Measurements from ENCODE around the gene PLAC1.

Gene PLAC1

DNA sequence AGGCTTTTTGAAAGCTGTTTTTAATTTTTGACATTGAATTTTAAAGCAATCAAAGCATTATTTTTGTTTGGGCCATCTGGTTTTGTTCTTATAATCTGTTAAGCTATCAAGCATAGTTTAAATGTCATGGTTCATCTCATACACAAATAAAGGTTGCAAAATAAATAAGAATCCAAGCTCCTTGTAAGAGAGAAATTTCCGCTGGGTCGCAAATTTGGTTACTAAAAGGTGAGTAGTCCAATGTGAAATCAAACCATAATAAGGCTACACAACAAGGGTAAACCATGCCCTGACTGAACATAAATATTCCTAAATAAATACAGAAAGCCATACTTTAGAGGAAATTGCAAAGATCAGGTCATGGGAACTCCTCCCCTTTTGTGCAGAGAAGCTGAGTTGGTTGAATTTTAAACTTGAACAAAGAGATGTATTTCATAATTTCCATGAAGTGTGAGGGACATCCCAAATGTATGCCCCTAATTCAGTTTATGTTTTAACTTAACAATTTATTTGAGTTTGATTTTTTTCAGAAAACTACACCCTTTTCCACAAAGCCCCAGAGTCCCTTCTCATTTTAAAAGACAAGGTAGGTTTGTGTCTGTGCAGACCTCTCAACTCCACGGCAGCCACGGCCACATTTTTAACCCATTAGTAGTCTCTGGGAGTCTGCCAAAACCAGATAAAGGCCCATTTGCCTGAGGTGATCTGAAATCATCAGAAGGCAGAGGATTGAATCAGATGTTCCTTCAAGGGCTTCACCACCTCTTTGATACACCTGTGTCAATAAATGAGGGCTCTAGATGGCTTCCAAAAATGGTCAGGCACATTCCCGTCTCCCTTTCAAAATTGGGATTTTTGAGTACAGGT lies 85.2 kb downstream of the PLAC1 start:
- no peak for FAIRE-seq

DNA sequence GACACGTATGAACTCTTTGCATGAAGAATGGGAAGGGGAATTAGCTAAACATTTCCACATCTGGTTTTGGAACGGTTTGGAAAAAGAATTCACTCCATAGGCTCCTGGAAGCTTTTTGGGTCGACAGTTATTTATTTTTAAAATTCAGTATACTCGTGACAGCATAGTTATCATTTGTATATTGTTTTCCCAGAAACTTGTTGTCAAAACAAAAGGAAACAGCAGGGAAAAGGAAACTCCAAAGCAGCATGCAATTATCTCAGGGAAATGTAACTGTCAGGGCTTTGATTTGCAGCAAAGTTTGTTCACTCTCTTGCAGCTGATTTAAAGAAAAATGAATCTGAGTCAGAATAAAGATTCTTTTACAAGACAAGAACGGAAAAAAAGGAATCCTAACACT lies 86.5 kb downstream of the PLAC1 start:
- FAIRE-seq, result peak; percentile 13

DNA sequence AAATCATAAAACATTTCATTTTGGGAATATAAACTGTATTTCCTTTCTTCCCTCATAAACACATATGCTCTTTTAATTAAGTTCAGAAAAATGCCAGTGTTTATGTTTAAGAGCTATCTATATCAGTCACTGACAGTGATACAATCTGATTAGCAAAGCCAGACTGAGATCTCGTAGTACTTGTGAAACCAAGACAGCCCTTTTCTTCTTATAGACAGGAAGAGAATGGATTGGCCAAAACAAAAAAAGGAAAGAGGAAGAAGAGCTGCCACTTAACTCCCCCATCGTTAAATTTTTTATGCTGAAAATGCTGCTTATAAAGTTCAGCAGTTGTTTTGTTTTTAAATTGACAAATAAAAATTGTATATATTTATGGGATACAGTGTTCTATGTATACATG lies 87.4 kb downstream of the PLAC1 start:
- peak; percentile 63 for FAIRE-seq

DNA sequence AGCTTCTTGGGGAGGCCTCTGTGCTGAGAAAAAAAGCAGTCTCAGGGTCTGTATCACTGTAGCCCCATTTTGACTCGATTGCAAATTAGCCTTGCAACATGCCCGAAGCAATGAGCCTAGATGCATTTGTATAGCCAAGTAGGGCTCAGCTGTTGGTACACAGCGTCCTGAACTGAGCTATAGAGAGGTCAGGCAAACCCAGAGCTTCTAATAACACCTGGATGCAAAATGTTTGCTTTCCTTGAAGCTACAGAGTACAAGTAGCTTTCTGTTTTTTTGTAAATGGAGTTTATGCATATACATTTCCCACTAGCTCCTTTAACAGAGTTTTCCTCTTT lies 87.8 kb downstream of the PLAC1 start:
- no peak for FAIRE-seq

DNA sequence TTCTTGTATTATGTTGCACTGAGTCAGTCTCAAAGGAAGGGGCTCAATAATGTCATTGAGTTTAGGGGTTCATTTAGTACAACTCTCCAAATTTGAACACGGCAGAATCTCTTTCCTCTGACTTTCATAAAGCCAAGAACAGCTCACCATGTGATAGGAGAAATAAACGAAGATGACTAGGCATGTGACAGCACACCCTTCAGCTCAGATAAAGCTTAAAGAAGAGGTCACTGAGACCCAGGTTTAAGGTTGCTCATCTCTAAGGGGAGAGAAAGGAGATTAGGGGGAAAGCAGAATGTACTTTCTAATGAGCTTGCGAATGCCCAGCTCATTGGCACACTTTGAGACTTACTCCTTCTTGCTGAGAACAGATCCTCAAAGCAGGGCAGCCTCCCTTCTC lies 89.0 kb downstream of the PLAC1 start:
- no peak for FAIRE-seq

DNA sequence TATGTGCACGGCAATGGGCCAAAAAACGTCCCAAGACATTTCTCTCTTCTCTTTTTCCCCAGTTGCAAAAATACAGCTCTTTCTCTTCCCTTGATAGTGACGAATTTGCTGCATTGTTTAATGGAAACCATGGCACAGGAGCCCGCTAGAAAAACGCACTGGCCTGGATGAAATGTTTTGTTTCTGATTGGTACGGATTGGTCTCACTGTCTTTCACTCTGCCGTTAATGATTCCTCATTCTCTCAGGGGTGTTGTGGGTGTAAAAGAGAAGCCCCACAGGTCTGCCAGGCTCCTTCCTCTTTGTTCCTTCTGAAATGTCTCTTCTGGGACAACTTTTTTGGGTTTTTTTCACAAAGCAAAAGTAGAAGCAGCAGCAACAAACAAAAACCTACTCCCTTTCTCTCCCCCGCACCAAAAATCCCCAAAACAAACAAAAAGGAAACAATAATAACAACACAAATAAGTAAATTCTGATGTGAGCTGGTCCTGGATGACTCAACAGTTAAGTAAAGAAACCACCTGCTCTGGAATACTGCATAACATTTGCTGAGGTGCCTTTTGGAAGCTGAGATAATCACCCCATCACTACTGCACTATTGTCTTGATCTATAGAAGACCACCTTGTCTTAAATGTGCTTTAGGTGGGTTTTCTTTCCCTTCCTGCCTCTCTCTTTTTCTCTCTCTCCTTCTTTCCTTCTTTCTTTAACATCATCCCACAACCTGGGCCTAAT lies 89.8 kb downstream of the PLAC1 start:
- FAIRE-seq, result no peak

DNA sequence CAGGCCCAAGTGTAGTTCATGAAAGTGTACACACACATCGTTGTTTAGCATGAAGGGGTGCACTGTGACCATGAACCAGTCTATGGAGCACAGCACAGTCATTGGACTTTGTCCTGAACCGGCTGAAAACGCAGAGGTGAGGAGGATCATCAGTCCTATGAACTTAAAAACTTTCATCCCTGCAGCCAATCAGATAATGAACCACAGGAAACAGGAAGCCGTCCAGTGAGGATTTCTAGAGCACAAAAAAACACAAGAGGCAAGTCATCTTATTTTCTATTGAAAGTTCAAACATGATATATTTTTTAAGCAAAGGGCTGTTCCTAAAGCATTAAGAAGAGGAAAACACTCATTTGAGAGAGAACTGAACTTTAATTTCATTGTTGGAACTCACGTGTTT lies 91.8 kb downstream of the PLAC1 start:
- FAIRE-seq, result no peak

DNA sequence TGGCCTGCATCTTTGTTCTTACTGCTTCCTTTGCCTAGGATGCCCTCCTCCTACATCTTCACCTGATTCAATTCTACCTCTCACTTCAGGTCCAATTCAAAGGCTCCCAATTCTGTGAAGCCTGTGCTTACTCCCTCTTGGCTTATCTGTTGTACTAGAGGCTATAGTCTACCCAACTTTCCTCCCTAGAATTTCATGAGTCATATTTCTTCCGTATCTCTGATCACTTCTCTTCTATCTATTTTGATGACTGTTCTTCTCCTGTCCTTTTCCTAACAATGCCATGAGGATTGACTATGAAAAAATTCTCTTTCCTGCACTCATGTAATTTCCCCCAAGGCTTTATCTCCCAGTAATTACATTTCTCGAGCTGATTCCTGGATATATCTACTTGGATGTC lies 96.3 kb downstream of the PLAC1 start:
- no peak for FAIRE-seq

DNA sequence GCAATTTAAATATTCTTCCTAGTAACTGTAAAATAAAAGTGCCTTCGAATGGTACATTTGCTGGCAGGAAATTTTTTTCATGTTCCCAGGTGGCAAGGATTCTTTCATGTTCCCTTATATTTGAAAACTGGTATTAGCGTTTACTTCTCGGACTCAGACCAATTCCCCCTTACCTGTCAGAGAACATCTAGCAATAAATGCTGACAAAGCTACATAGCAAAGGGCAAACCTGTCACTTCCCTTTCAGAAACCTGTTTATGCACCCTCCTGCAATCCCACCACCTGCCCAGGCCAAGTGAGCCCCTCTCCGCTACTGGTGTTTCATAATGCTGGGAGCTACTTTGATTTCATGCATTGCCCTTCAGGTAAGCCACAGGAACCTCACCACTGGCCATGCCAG lies 100.1 kb downstream of the PLAC1 start:
- FAIRE-seq, result no peak

DNA sequence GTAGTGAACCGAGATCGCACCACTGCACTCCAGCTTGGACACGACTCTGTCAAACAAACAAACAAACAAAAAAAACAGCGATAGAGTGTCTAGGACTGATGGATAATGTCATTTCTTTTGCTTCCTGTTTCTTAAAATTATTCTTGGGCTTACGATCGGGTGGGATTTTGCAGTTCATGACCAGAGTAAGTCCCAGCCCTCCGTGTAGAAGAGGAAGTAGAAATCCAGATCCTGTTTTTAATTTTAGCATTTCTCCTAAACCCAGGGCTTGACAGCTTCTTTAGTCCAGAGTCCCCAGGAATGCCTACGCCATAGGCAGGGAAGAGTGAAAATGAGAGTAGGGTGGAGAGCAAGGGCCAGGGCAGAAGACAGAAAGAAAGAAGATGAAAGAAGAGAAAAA lies 104.0 kb downstream of the PLAC1 start:
- no peak for FAIRE-seq

DNA sequence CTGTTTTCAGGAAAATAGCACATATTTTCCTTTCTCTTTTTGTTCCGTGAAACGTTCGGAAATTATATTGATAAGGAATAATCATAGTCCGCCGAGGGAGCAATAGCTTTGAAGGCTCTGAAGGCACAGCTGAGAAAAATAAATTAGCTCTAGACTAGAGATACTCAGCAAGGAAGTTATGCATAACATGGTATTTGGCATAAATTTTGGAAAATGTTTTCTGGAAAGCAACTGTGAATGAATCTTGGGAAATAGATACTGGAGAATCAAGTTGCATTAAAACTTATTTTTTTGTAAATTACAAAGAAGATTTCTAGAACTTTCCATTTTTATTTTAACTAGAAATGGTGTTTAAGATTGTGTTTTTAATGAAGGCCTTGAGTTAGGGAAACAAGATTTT lies 105.9 kb downstream of the PLAC1 start:
- FAIRE-seq, result peak; percentile 36

DNA sequence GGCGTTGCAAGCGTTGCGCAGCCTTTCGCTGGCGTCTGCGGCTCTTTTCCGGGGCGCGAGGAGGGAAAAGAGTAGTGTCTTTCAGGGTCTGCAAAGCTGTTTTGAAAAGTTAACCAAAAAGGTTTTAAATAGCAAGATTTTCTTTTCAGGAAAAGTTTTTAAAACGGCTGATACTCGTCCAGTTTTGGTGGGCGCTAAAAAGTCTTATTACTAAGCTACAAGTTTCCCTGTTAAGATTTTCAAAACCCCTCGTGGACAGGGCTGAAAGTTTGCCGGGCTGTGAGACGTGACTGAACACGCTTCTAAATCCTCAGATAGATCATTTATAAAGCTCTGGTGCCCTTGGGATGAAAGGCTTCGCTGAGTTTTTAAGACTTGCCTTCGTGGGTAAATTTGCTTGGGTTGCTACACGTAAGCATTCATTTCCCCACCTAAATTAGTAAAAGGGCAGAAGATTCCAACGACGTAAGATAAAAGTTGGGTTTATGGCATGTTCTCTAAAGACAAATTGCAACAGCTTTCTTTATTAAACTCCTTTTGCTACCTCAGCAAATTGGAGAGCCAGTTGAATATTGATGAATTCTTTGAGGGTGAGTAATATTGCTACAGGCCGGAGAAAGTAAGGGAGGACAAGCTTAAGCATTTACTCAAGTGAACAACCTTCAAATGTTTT lies 106.8 kb downstream of the PLAC1 start:
- no peak for FAIRE-seq

DNA sequence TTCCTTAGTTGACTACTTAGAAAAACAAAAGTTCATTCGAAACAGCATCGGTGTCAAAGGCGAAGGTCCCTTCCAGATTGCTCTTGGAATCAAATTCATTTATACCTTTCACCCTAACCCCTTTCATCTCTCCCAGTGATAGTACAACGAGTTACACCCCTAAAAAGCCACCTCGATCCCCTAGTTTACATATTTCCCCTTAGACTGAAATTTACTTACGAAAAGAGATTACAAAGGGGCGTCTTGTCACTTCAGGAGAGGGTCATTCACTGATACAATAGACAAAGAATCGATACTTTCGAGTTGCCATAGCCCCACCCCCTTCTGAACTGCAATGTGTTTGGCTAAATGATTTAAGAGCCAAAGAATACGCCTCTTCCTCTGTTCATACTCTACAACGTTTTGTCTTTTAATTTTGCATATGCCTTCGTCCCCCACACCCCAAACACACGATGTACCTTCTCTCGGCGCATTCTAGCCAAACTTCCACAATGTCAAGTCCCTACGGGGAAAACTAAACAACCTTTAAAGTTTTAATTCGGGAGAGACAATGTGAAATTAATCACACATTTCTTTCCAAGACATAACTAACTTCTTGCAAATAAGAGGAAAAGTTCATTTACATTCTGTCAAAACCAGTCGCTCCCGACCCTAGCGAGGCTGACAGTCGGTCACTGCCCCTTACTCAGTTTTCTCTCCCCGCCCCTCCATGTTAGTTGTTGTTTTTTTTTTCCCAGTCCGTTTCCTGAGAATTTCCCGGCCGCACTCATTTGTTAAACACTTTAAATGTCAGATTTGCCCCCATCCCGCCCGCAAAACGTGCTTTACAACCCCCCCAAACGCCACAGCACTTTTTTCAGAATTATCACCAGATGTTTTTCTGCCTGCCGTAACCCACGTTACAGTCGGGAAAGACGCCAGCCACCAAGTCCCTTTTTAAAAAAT lies 109.7 kb downstream of the PLAC1 start:
- FAIRE-seq, result no peak

DNA sequence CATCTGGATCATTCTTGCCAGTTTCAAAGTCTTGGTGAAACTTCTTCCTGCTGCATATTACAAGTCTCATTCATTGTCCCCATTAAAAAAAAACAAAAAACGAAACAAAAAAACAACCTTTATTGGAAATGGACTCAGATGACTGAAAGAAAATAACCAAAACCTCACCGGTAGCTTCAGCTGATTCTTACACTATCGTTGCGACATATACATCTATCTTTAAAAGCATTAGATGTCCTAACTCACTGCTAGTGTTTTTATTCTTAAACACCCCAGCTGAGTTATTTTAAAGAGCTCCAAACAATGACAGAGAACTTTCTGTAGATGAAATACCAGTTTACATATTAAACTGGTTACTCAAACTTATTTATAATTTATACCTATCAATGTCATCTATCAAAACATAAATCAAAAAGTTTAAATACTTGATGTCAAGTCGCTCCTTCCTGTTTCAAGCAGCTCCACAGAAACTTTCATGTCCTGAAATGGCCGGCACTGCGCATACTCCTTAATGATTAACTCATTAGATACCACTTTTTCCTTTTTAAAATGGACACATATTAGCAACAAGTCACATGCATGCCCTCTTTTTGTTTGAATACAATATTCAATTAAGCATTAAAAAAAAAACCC lies 111.1 kb downstream of the PLAC1 start:
- FAIRE-seq, result no peak

DNA sequence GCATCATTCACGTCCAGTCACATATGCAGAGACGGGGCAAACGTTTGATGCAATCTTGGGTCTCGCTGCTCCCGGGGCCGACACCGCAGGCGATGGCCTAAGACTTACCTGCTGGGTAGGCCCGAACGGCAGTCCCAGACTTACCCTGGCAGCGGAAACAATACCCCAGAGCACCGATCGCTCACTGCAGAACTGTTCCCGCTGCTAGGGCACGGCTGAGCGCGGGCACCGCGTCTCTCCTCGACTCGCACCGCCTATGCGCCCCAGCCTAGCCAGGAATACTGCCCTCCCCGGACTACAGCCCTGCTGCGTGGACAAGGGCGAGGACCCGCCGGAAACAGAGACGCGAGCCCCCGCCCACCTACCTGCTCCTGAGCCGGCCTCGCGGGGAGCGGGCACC lies 112.1 kb downstream of the PLAC1 start:
- FAIRE-seq, result no peak

DNA sequence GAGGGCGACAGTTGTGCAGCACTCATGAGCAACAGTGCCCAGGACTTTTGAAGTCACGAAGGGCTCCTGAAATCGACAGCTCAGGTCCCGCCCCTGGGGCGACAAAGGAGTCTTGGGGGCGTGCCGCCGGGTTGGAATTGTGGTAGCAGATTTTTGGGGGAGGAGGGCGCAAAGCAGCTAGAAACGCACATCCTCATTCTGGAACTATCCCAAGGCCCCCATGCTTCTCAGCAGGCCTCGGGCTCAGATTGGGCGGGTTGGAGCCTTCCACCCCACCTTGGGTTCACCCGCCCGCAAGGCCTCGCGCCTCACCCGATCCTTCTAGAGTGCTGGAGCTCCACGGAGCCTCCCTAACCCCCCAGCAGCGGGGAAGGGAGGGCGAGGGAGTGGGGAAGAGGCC lies 112.8 kb downstream of the PLAC1 start:
- no peak for FAIRE-seq

DNA sequence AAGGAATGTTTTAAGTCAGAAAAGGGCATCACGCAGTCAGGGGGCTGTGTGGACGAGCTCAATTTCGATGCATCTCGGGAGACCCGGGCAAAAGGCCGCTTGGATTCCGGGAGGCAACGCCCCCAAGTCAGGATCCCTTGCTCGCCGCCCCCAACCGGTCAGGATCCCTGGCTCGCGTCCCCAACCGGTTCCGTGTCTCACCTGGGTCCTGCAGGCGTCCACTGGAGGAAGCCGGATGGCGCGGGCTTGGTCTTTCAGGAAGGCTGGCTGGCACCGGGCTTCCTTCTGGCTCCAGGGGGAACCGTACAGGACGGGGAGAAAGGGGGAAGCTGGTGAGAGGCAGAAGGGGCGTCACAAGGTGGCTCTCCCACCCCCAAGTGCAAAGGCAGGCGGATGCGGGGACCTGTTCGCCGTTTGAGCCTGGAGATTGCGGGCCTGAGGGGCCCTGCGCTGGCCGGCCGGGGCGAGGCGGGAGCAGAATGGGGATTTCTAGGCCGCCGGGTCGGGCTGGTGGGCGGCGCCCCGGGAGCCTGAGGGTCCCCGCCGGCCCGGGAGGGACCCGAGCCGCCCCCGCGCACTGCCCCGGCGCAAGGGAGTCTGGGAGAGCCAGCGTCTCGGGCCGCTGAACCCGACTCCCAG lies 113.6 kb downstream of the PLAC1 start:
- FAIRE-seq, result no peak

DNA sequence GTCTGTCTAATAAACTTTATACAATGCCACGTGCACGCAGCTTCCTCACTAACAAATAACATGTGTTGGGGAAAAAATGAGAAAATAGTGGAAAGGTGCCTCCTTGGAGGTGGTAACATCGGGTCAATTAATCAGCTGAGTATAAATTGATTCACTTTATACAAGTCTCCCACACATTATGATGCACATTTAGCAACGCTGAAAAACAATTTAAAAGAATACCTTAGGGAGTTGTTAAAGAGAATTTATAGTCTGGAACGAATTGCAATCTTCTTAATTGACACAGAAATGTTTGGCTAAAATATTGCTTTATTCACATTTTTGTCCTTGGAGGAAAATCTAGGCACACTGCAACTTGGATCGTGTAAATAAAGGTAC lies 114.1 kb downstream of the PLAC1 start:
- no peak for FAIRE-seq

DNA sequence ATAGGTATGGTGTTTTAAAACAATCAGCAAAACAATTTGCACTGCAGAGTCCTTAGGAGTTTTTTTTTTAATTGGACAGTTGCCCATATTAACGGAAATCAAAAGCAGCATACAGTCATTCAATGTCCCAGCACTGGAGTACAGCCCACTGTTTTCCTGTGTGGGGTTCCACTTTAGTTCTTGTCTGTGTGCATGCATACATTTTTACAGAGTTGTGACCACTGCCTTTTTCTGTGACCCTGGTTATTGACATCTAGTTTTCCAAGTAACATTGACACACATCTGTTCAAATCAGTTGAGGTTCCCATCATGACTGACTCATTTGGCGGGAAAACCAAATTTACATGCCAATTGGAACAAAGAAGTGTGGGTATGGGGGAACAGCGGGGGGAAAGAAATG lies 115.0 kb downstream of the PLAC1 start:
- FAIRE-seq, result no peak

DNA sequence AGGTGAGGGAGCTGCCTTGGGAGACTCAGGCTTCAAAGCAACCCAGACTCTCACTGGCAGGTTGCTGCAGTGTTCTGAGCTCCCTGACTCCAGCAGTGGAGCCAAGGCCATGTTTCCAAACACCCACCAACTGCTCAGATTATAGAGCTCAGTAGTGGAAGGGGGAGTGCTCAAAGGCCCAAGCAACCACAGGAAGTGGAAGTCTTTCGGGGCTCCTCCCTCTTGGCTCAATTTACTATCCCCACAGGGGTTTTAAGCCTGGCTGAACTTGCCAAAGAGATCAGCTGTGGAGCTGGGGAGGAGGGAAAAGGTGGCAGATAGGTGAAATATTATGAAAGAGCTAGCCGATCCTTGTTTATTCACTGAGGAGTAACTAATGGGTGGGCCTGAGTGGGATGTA lies 115.8 kb downstream of the PLAC1 start:
- no peak for FAIRE-seq

DNA sequence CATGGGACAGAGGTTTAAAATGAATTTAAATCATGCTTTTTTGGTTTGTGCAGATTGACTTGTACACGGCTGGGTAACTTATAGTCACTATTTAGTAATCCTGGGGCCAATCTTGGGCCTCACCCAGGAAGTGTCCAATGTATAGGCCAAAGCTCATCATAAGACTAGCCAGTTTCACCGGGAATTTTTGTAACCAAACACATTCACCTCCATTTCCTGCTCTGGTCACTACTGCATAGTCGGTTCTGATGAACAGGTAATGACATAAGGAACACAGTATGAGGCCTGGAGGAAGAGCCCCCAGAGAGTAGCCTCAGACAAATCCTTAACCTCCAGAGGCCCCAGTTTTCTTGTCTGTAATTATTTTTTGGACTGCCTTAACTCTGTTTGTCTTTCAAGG lies 116.4 kb downstream of the PLAC1 start:
- no peak for FAIRE-seq

DNA sequence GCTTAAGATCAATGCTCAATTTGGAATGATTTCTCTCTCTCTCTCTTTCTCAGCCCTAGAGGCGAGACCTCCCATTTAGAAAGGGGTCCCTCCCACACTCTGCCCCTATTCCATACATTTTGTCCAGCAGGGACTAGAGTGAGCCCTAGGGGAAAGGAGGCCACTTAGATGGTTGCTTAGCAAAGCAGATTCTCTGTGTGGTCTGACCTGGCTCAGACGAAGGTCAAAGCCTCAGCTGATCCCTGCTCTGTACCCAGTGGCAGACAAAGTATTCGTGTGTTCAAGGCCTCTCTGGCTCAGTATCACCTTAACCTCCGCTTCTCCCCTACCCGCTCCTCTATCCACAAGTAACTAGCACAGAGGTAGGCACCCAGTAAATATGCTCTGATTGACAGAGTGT lies 120.0 kb downstream of the PLAC1 start:
- no peak for FAIRE-seq

All from G401.6 (cell line).